PC-3 (cell line): Measurements from ENCODE around the gene SLC7A10. TPM values are rescaled to one million over a fixed set of nuclear protein-coding genes. Genes with fewer than 3 reads are reported as not detected.
A peak's percentile ranks its signal among the peaks of the same experiment; 100 is the strongest.

Experiments
- ATAC-seq: fragments of 200-7000 bp; cut with Tn5 transposase; 2 replicates; pipeline ENCODE4 v1.9.1; 2020; ENCODE audit warnings: mild to moderate bottlenecking, moderate library complexity
- BruUV-seq: library from RNA; stranded (reverse); fragments of 400-500 nt; replicated peaks from 2 replicates; lab custom pipeline; 2021; lab: Mats Ljungman, UMichigan
- CTCF ChIA-PET: fragments of 300-600 bp; sonication (Branson Sonifier 250); formaldehyde crosslinking; loops from one replicate; lab custom pipeline; 2022; ENCODE audit warnings: antibody characterized with exemption; lab: Charles Lee
- POLR2A ChIA-PET: fragments of 300-600 bp; sonication (Branson Sonifier 250); formaldehyde crosslinking; loops from one replicate; lab custom pipeline; 2022; ENCODE audit warnings: antibody characterized with exemption; ENCODE audit not compliant: unreplicated experiment; lab: Charles Lee
- DNase-seq: peaks from one replicate; pipeline ENCODE4 v3.0.0-alpha.2; 2015
- H2AFZ ChIP-seq: fragments of 300-600 bp; sonication (generic); 2 replicates; pipeline ENCODE4 v1.6.0; 2016; ENCODE audit warnings: antibody characterized with exemption, low read length
- H3F3A ChIP-seq: fragments of 300-600 bp; sonication (generic); one replicate; pipeline ENCODE4 v1.6.0; 2017; ENCODE audit warnings: antibody characterized with exemption, low read length, control low read depth, mild to moderate bottlenecking; ENCODE audit not compliant: unreplicated experiment
- H3K27ac ChIP-seq: fragments of 300-600 bp; sonication (generic); 2 replicates; pipeline ENCODE4 v1.5.1; 2016; ENCODE audit warnings: mild to moderate bottlenecking, low read length
- H3K27me3 ChIP-seq: fragments of 300-600 bp; sonication (generic); 2 replicates; pipeline ENCODE4 v1.6.1; 2016; ENCODE audit warnings: low read length, mixed read lengths
- H3K36me3 ChIP-seq: fragments of 300-600 bp; sonication (generic); 2 replicates; pipeline ENCODE4 v1.6.1; 2016; ENCODE audit warnings: low read depth, mixed run types, low read length, mixed read lengths
- H3K4me1 ChIP-seq: fragments of 300-600 bp; sonication (generic); 2 replicates; pipeline ENCODE4 v1.5.1; 2016; ENCODE audit warnings: low read length; ENCODE audit not compliant: insufficient read depth
- H3K4me2 ChIP-seq: fragments of 300-600 bp; sonication (generic); 2 replicates; pipeline ENCODE4 v1.6.0; 2016; ENCODE audit warnings: low read length
- H3K4me3 ChIP-seq: fragments of 300-600 bp; sonication (generic); 2 replicates; pipeline ENCODE4 v1.5.1; 2016; ENCODE audit warnings: mild to moderate bottlenecking, low read length, mixed read lengths
- H3K79me2 ChIP-seq: fragments of 300-600 bp; sonication (generic); 2 replicates; pipeline ENCODE4 v1.6.1; 2017; ENCODE audit warnings: low read length, mixed read lengths
- H3K9ac ChIP-seq: fragments of 300-600 bp; sonication (generic); 2 replicates; pipeline ENCODE4 v1.6.0; 2016; ENCODE audit warnings: mild to moderate bottlenecking, low read length
- H3K9me2 ChIP-seq: fragments of 300-600 bp; sonication (generic); replicated peaks from 2 replicates; pipeline ENCODE4 v1.6.1; 2016; ENCODE audit warnings: mixed run types, low read length, mixed read lengths
- H3K9me3 ChIP-seq: fragments of 300-600 bp; sonication (generic); 2 replicates; pipeline ENCODE4 v1.6.1; 2016; ENCODE audit warnings: low read length, mixed read lengths
- H4K20me1 ChIP-seq: fragments of 300-600 bp; sonication (generic); 2 replicates; pipeline ENCODE4 v1.6.1; 2016; ENCODE audit warnings: low read length, mixed read lengths
- EZH2 ChIP-seq: fragments of 300-600 bp; sonication (generic); IDR thresholded peaks from one replicate; pipeline ENCODE4 v1.6.1; 2017; ENCODE audit warnings: antibody characterized with exemption, mild to moderate bottlenecking, low read length; ENCODE audit not compliant: unreplicated experiment
- EZH2phosphoT487 ChIP-seq: fragments of 300-600 bp; sonication (generic); IDR thresholded peaks from 2 replicates; pipeline ENCODE4 v1.6.1; 2018; ENCODE audit warnings: mild to moderate bottlenecking, antibody characterized with exemption, low read length, borderline replicate concordance
- intact Hi-C: fragments of 100-400 bp; cut with micrococcal nuclease; formaldehyde crosslinking; loops from 2 replicates; pipeline ENCODE4 v1.9.0; 2023
- total RNA-seq: library from RNA; depleted of rRNA; stranded (reverse); fragments of >200 nt; gene quantifications from 2 replicates; pipeline ENCODE4 v1.2.3, GENCODE V29; 2014
- TF ChIP-seq, protein P1 (sequence below): fragments of 300-600 bp; sonication (generic); conservative IDR thresholded peaks from 2 replicates; pipeline ENCODE4 v1.5.1; 2017; ENCODE audit warnings: antibody characterized with exemption, low read depth, mild to moderate bottlenecking, low read length

SLC7A10 gene
- total RNA-seq, 1 experiment from 2014 or later = not detected

DNA sequence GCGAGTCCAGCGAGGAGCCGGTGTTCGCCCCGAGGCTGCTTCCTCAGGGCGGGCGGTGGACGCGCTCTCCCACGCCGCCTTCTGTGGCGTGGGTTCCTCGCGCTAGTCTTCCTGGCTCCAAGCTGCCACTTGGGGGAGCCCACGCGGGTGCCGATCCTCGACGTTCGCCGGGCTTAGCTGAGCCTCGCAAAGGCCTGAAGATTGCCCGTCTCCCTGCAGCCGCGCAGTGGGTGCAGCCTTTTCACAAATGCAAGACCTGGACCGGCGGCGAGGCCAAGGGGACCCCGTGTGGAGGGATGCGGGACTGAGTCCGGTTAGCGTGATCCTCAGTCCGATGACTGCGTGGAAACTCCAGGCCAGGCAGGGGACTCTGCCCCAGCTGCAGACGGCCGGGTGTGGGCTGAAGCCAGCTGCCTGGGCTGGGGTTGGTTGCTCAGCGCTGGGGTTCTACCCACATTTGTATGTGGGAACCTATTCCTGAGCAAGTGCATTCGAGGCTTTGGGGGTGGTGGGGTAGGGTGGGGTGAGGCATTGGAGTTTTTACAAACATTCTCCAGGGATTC, 48.2 kb downstream of the SLC7A10 start:
- no TSS peak for BruUV-seq
- Histone ChIP-seq H3K9me2 (no peaks in the 10 kb centered on the region), H4K20me1 (no peaks in the 10 kb centered on the region), H3F3A (no peaks in the 10 kb centered on the region), H3K79me2 (peaks cover 14% of the 10 kb centered on the region), H3K4me2 (peak overlapping the region; percentile 91), H3K4me3 (peak overlapping the region; percentile 68), H3K36me3 (no peaks in the 10 kb centered on the region), H3K27ac (0 out of 2 replicates have a peak overlapping the region, but pooled peaks have one; percentile 4), H3K9ac (peak overlapping the region; percentile 28; the same call in 1 of the 2 replicates), H2AFZ (peak overlapping the region; percentile 83), H3K4me1 (peaks cover 7% of the 10 kb centered on the region; the same call in 1 of the 2 replicates), H3K9me3 (no peaks in the 10 kb centered on the region), H3K27me3 (no peaks in the 10 kb centered on the region)
- TF ChIP-seq, protein P1, sequence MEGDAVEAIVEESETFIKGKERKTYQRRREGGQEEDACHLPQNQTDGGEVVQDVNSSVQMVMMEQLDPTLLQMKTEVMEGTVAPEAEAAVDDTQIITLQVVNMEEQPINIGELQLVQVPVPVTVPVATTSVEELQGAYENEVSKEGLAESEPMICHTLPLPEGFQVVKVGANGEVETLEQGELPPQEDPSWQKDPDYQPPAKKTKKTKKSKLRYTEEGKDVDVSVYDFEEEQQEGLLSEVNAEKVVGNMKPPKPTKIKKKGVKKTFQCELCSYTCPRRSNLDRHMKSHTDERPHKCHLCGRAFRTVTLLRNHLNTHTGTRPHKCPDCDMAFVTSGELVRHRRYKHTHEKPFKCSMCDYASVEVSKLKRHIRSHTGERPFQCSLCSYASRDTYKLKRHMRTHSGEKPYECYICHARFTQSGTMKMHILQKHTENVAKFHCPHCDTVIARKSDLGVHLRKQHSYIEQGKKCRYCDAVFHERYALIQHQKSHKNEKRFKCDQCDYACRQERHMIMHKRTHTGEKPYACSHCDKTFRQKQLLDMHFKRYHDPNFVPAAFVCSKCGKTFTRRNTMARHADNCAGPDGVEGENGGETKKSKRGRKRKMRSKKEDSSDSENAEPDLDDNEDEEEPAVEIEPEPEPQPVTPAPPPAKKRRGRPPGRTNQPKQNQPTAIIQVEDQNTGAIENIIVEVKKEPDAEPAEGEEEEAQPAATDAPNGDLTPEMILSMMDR = 0 out of 2 replicates have a peak, but pooled peaks have one; percentile 35
- no peak for TF ChIP-seq EZH2phosphoT487
- ChIA-PET CTCF (interaction anchor here (0.7 kb wide), 1 partner anchor 78 kb away, joined by 3 read pairs; no protein-coding TSS in a partner anchor), POLR2A (no interaction called here)
- DNase-seq (peak; percentile 39), ATAC-seq (peak; percentile 34)
- intact Hi-C loops = loop anchor here (5.0 kb wide), 1 partner anchor 205 kb away; the partner anchor contains the start of genes CEP89 and FAAP24

DNA sequence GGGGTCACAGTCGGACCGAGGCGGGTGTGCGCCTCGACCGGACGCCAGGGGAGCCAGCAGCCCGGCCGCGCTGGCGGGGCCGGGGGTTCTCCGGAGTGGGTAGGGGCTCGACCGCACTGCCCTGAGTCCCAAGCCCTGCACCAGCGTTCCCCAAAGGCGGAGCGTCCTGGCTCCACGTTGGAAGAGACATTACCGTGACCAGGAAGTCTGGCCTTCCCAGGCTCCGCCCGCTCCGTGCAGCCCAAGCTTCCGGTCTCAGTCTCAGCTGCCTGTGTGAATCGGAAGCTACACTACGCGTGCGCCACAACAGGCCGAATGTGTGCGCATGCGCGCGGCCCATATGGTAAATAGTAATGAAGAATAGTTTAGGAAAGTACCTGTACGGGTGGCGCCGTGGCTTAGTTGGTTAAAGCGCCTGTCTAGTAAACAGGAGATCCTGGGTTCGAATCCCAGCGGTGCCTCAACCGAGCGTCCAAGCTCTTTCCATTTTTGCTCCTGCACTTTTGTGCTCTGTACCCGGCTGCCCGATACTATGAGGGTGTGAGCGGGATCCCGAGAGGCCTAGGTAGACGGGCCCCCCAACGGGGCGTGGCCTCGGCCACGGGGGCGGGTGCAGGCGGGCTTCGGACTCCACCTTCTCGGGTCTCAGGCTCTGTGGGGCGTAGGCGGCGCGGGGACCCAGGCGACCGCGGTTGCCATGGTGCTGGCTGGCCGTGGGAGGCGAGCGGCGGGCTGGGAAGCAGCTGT, 48.8 kb downstream of the SLC7A10 start:
- no peaks in the 10 kb centered on the region for H3K27me3 ChIP-seq

More for the DNA sequence above, 48.8 kb downstream of the SLC7A10 start:
- H3K9me3 ChIP-seq = no peaks in the 10 kb centered on the region
- H3K9me2 ChIP-seq = no peaks in the 10 kb centered on the region
- peak overlapping the region; percentile 62 for H3K27ac ChIP-seq
- ChIA-PET POLR2A (interaction anchor here (0.6 kb wide), 1 partner anchor 300 kb away, joined by 3 read pairs; no protein-coding TSS in a partner anchor), CTCF (interaction anchor here (0.6 kb wide), 1 partner anchor 41 kb away, joined by 6 read pairs; no protein-coding TSS in a partner anchor)
- H3K4me3 ChIP-seq = peak overlapping the region; percentile 88
- TF ChIP-seq EZH2phosphoT487 = no peak
- TF ChIP-seq, protein P1 = no peak
- no peak for TF ChIP-seq EZH2
- peak; percentile 95 for DNase-seq
- H3F3A ChIP-seq = no peaks in the 10 kb centered on the region
- H3K36me3 ChIP-seq = no peaks in the 10 kb centered on the region
- peak overlapping the region; percentile 93 for H3K4me2 ChIP-seq
- BruUV-seq = no TSS peak
- peak overlapping the region; percentile 96 for H3K9ac ChIP-seq
- peak; percentile 88 for ATAC-seq
- H3K4me1 ChIP-seq = peaks cover 13% of the 10 kb centered on the region; the same call in 1 of the 2 replicates
- H4K20me1 ChIP-seq = no peaks in the 10 kb centered on the region
- H2AFZ ChIP-seq = peak overlapping the region; percentile 83
- intact Hi-C loops = loop anchor here (5.0 kb wide), 1 partner anchor 205 kb away; the partner anchor contains the start of genes CEP89 and FAAP24
- H3K79me2 ChIP-seq = peaks cover 14% of the 10 kb centered on the region
